ENCODE results near the gene GEN1.

GEN1 gene

GRCh38 chr2:17757321-17757720 lies 3.4 kb downstream of the GEN1 start:
- DNase-seq (ENCODE audit: low read depth, low spot score) = no peak
- ChIA-PET POLR2A (no interaction called here), CTCF (interaction anchor here (0.7 to 1.0 kb wide), 2 partner anchors 74 to 516 kb away, joined by 3 read pairs; no protein-coding TSS in a partner anchor)
- no peak overlapping the region for H3K4me3 ChIP-seq (ENCODE audit: low read depth, low read length)
- TF ChIP-seq CTCF (IDR thresholded peaks at IDR 0.05; ENCODE audit: insufficient read depth, low read length, missing control alignments) = no peak

DNA sequence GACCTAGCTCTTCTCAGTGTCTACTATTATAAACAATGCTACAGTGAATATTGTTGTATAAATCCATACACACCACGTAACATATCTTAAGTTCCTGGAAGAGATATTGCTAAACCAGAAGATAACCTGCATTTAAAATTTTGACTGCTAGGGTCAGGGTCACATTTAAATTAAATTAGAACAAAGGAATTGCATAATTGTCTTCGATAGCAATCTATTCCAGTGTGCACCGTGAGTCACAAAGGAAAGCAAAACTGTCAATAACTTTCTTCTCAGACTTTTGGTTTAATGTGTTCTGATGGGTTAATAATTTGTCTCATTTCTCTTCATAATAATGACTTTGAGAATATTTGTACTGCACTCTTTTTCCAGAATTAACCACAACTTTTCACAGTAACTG lies 4.2 kb downstream of the GEN1 start:
- CTCF ChIA-PET = interaction anchor here (0.7 to 1.0 kb wide), 2 partner anchors 73 to 515 kb away, joined by 3 read pairs; no protein-coding TSS in a partner anchor

DNA sequence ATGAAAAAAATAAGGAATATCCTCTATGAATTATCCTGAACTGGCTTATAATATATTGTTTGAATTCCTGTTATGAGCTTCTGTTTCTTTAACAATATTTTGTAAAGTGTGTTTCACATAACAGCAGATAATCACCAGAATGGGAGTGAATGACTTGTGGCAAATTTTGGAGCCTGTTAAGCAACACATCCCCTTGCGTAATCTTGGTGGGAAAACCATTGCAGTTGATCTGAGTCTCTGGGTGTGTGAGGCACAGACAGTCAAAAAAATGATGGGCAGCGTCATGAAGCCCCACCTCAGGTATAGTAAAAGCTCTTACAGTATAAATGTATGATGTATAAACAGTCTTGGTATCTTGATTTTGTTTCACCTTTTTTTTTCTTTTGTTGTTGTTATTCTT lies 5.9 kb downstream of the GEN1 start:
- no peak for TF ChIP-seq CTCF (IDR thresholded peaks at IDR 0.05; ENCODE audit: insufficient read depth, low read length, missing control alignments)
- ChIA-PET POLR2A (no interaction called here), CTCF (interaction anchor here (1.1 to 1.4 kb wide), 2 partner anchors 69 to 619 kb away, joined by 3 read pairs; no protein-coding TSS in a partner anchor)
- DNase-seq (ENCODE audit: low read depth, low spot score) = no peak
- no peak overlapping the region for H3K4me3 ChIP-seq (ENCODE audit: low read depth, low read length)

More for the DNA sequence above, 4.2 kb downstream of the GEN1 start:
- H3K4me3 ChIP-seq (ENCODE audit: low read depth, low read length) = no peak overlapping the region
- TF ChIP-seq CTCF (IDR thresholded peaks at IDR 0.05; ENCODE audit: insufficient read depth, low read length, missing control alignments) = no peak
- no peak for DNase-seq (ENCODE audit: low read depth, low spot score)
- POLR2A ChIA-PET = no interaction called here

DNA sequence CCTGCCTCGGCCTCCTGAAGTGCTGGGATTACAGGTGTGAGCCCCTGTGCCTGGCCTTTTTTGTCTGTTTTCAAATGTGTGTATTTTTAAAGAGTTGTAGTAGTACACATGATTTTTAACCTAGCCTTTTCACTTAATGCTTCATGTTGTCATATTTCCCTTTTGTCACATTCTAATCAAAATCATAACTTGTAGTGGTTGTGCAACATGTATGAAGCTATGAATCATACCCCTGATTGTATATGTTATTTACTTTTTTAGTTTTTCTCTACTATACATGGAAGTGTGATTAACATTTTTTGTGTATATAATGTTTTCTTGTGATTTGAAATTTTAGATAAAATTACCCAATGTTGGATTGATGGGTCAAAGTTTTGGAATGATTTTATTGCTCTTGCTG lies 8.5 kb downstream of the GEN1 start:
- CTCF ChIA-PET = no interaction called here

GRCh38 chr2:17763641-17764333 lies 9.8 kb downstream of the GEN1 start:
- no peak for TF ChIP-seq CTCF (IDR thresholded peaks at IDR 0.05; ENCODE audit: insufficient read depth, low read length, missing control alignments)
- no peak for DNase-seq (ENCODE audit: low read depth, low spot score)
- ChIA-PET POLR2A (no interaction called here), CTCF (no interaction called here)
- no peak overlapping the region for H3K4me3 ChIP-seq (ENCODE audit: low read depth, low read length)

More for the DNA sequence above, 8.5 kb downstream of the GEN1 start:
- TF ChIP-seq CTCF (IDR thresholded peaks at IDR 0.05; ENCODE audit: insufficient read depth, low read length, missing control alignments) = no peak
- no peak for DNase-seq (ENCODE audit: low read depth, low spot score)
- POLR2A ChIA-PET = no interaction called here
- no peak overlapping the region for H3K4me3 ChIP-seq (ENCODE audit: low read depth, low read length)

GRCh38 chr2:17765398-17765797 lies 11.5 kb downstream of the GEN1 start:
- ChIA-PET CTCF (no interaction called here), POLR2A (no interaction called here)
- no peak for TF ChIP-seq CTCF (IDR thresholded peaks at IDR 0.05; ENCODE audit: insufficient read depth, low read length, missing control alignments)
- no peak for DNase-seq (ENCODE audit: low read depth, low spot score)
- no peak overlapping the region for H3K4me3 ChIP-seq (ENCODE audit: low read depth, low read length)
